SK-N-MC (cell line): Measurements from ENCODE around the gene BAHD1.

Experiments used
- DNase-seq: peaks from one replicate; pipeline ENCODE4 v3.0.0-alpha.2; 2011; ENCODE audit warnings: low read depth, low spot score
- H3K27ac ChIP-seq: fragments of 200-600 bp; sonication (generic); 2 replicates; pipeline ENCODE4 v1.5.1; 2016; ENCODE audit warnings: mixed run types
- H3K36me3 ChIP-seq: fragments of 200-600 bp; sonication (generic); 2 replicates; pipeline ENCODE4 v1.6.1; 2017; ENCODE audit warnings: antibody characterized with exemption, low read length, mixed read lengths; ENCODE audit not compliant: insufficient read depth
- H3K4me3 ChIP-seq: fragments of 200-600 bp; sonication (generic); 2 replicates; pipeline ENCODE4 v1.5.1; 2016
- H3K9ac ChIP-seq: fragments of 200-600 bp; sonication (generic); 2 replicates; pipeline ENCODE4 v1.8.0; 2017; ENCODE audit warnings: mixed run types, mixed read lengths; ENCODE audit not compliant: insufficient read length
- H3K9me3 ChIP-seq: fragments of 200-600 bp; sonication (generic); 2 replicates; pipeline ENCODE4 v1.6.1; 2017; ENCODE audit warnings: low read depth, mild to moderate bottlenecking, antibody characterized with exemption, low read length, moderate library complexity, mixed read lengths
- EZH2 ChIP-seq: fragments of 200-600 bp; sonication (generic); IDR thresholded peaks from one replicate; pipeline ENCODE4 v1.6.1; 2017; ENCODE audit warnings: antibody characterized with exemption
- FOXP2 ChIP-seq: optimal IDR thresholded peaks from 2 replicates; pipeline ENCODE3; 2011; ENCODE audit warnings: mild to moderate bottlenecking, moderate library complexity; ENCODE audit not compliant: insufficient read depth; ENCODE audit errors: extremely low read length, control extremely low read depth
- POLR2AphosphoS5 ChIP-seq: IDR thresholded peaks from 2 replicates; pipeline ENCODE4 v1.6.1; 2012; ENCODE audit warnings: mild to moderate bottlenecking, low read depth, low read length, borderline replicate concordance

Gene BAHD1

DNA sequence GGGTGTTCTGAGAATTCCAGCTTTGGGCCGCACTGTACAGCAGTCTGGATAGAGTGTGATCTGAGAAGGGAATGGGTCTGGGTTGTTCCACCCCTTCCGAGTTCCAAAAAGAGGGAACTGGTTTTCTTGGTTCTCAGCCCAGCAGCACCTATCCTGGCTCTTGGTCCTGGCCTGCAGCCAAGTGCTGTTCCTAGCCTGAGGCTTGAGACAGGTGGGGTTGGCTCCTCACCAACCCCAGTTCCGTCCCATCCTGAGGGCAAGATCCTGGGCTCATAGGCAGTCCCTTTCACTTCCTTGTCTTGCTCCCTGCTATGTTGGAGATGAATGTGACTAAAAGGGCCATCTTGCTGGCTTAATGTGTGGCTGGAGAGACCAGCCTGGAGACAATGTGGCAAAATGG lies 20.0 kb upstream of the BAHD1 start:
- DNase-seq = no peak
- Histone ChIP-seq H3K27ac (peak overlapping the region; percentile 22), H3K9ac (no peak overlapping the region), H3K36me3 (peaks cover 8% of the 10 kb centered on the region; the same call in 1 of the 2 replicates), H3K4me3 (no peak overlapping the region), H3K9me3 (no peaks in the 10 kb centered on the region)
- no peak for TF ChIP-seq FOXP2
- no peak for TF ChIP-seq POLR2AphosphoS5
- no peak for TF ChIP-seq EZH2

GRCh38 chr15:40421246-40422157 lies 19.3 kb upstream of the BAHD1 start:
- no peak for DNase-seq
- 0 out of 2 replicates have a peak overlapping the region, but pooled peaks have one; percentile 31 for H3K27ac ChIP-seq
- H3K4me3 ChIP-seq = no peak overlapping the region
- no peaks in the 10 kb centered on the region for H3K9me3 ChIP-seq
- no peak overlapping the region for H3K9ac ChIP-seq
- TF ChIP-seq POLR2AphosphoS5 = peak; percentile 11; the same call in 1 of the 2 replicates
- no peak for TF ChIP-seq FOXP2
- no peak for TF ChIP-seq EZH2
- H3K36me3 ChIP-seq = peaks cover 3% of the 10 kb centered on the region; the same call in 1 of the 2 replicates

DNA sequence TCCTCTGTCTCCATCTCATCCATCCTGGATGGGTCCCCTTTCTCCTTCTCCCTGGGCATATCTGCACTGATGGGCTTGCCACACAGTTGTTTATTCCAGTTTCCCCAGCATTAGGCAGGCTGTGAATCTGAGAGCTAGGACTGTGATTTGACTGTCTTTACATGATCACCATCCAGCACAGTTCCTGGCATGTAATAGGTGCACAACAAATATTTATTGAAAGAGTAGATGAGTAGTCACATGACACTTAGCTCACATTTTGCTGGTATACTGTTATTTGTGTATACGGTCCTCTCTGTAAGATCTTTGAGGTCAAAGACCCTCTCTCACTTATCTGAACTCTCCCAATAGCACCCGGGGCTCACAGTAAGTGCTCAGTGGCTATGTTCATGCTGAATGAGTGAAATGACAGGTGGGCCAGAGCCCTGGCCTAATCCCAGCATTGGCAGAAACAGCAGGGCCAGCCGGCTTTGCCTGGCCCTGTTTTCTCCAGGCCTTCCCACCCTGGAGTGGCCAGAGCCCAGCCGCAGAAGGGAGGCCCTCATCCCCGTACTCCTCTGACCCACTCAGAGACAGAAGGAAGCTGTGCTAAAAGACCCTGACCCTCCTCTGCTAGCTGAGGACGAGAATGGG lies 16.2 kb upstream of the BAHD1 start:
- no peak for TF ChIP-seq EZH2
- no peak for TF ChIP-seq POLR2AphosphoS5
- no peak for TF ChIP-seq FOXP2
- H3K36me3 ChIP-seq = no peaks in the 10 kb centered on the region
- H3K4me3 ChIP-seq = no peak overlapping the region
- H3K27ac ChIP-seq = no peak overlapping the region
- no peak for DNase-seq
- H3K9ac ChIP-seq = no peak overlapping the region
- H3K9me3 ChIP-seq = no peaks in the 10 kb centered on the region

- TF ChIP-seq FOXP2 = no peak
- TF ChIP-seq EZH2 = no peak
- no peak for TF ChIP-seq POLR2AphosphoS5
- H3K4me3 ChIP-seq = no peak overlapping the region
- no peaks in the 10 kb centered on the region for H3K9me3 ChIP-seq
- H3K9ac ChIP-seq = no peak overlapping the region
- DNase-seq = no peak
- no peaks in the 10 kb centered on the region for H3K36me3 ChIP-seq
- H3K27ac ChIP-seq = no peak overlapping the region
Observed at GRCh38 chr15:40425681-40426080, 15.1 kb upstream of the BAHD1 start.

DNA sequence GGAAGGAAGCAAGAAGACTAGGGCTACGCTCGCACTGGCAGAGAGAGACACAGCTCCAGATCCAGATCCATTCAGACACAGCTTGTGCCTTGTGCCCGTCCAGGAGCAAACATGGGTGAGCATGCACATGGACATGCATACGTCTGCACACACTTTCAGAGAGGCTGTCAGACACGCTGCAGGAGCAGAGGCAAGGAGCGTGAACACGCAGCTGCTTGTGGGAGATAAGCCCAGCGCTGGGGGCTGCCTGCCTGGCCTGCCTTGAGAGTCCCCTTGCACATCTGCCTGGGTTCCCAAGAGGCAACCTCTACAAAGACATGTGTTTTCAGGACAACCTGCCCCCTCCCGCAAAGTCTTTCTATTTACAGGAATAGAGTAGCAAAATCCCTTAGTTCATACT lies 13.6 kb upstream of the BAHD1 start:
- Histone ChIP-seq H3K9me3 (no peaks in the 10 kb centered on the region), H3K27ac (no peak overlapping the region), H3K36me3 (no peaks in the 10 kb centered on the region), H3K4me3 (no peak overlapping the region), H3K9ac (no peak overlapping the region)
- TF ChIP-seq POLR2AphosphoS5 (no peak), FOXP2 (no peak), EZH2 (no peak)
- no peak for DNase-seq

DNA sequence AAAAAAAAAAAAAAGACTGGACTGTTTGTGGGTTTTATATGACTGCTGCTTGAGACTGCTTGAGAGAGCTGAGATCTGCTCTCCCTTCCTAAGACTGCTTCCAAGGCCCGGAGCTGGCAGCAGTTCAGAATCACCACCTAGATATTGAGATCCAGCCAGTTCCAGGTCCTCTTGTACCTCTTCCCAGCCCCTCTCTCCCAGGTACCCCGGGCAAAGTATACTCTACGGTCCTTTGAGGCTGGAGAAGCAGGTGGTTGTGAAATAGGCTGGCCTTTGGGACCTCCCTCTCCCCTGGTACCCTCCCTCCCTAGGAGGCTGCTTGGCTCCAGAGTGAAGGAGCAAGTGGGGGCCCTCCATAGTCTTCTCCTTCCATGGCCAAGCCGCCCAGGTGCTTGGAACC lies 12.6 kb upstream of the BAHD1 start:
- no peaks in the 10 kb centered on the region for H3K9me3 ChIP-seq
- H3K4me3 ChIP-seq = no peak overlapping the region
- TF ChIP-seq FOXP2 = no peak
- no peak for TF ChIP-seq POLR2AphosphoS5
- TF ChIP-seq EZH2 = no peak

GRCh38 chr15:40429068-40429710 lies 11.6 kb upstream of the BAHD1 start:
- no peaks in the 10 kb centered on the region for H3K36me3 ChIP-seq
- no peak overlapping the region for H3K27ac ChIP-seq
- H3K9me3 ChIP-seq = no peaks in the 10 kb centered on the region
- no peak for TF ChIP-seq POLR2AphosphoS5
- TF ChIP-seq FOXP2 = no peak
- TF ChIP-seq EZH2 = no peak
- H3K9ac ChIP-seq = no peak overlapping the region
- H3K4me3 ChIP-seq = no peak overlapping the region
- DNase-seq = no peak

More for the DNA sequence above, 12.6 kb upstream of the BAHD1 start:
- no peak overlapping the region for H3K9ac ChIP-seq
- no peaks in the 10 kb centered on the region for H3K36me3 ChIP-seq
- no peak overlapping the region for H3K27ac ChIP-seq
- no peak for DNase-seq

DNA sequence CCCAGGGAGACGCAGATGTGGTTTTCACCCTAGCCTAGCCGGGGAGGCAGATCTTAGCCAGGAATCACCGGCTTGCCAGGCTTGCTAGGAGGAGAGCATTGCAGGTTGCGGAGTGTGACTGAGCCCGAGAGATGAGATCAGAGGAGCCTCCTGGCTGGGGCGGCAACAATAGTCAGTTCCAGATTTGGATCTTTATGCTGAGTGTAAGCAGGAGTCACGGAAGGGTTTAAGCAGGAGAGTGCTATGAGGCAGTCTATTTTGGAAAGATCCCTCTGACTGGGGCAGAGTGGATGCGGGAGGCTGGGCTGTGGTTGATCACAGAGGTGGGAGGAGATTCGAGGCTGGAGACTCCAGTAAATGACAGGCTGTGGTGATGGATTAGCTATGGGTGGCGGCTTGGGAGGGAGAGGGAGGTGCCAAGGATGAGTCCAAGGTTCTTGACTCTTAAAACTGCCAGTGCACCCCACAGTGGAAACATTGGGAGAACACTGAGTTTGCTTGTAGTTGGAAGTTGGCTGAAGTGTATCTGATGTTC lies 10.4 kb upstream of the BAHD1 start:
- Histone ChIP-seq H3K9me3 (no peaks in the 10 kb centered on the region), H3K9ac (no peak overlapping the region), H3K27ac (peak overlapping the region; percentile 52; the same call in 1 of the 2 replicates), H3K4me3 (peak overlapping the region; percentile 22; the same call in 1 of the 2 replicates), H3K36me3 (no peaks in the 10 kb centered on the region)
- TF ChIP-seq POLR2AphosphoS5 (no peak), FOXP2 (no peak), EZH2 (no peak)
- no peak for DNase-seq
